Measurements from ENCODE around the gene RER1. TPM values are rescaled to one million over a fixed set of nuclear protein-coding genes. Genes with fewer than 3 reads are reported as not detected.

RER1 gene
- polyA plus RNA-seq, 1 donor from 2014 or later = 58.7 TPM

DNA sequence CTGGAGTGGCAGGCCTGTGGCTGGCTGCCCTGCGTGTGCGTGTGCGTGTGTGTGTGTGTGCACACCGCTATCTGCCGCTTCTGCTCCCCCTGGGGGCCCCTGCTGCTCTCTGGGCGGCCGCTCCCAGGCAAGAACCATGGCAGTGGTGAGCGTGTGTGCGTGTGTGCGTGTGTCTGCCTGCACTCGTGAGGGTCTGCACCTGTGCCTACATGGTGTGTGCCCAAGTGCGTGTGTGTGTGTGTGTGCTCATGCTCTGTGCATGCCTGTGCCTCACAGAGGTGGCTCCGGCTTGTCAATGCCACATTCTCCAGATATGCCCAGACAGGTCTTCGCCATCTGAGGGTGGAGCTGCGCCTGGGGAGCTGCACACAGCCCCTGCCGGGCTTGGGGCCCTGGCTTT lies 39.5 kb downstream of the RER1 start:
- H3K4me3 ChIP-seq (ENCODE audit: low read length) = no peak overlapping the region
- no peaks in the 10 kb centered on the region for H3K27me3 ChIP-seq (ENCODE audit: insufficient read depth, low read depth, low read length)
- H3K9me2 ChIP-seq (ENCODE audit: insufficient read depth, low read length) = no peaks in the 10 kb centered on the region
- no peaks in the 10 kb centered on the region for H4K20me1 ChIP-seq (ENCODE audit: insufficient read depth)
- H3K9me3 ChIP-seq (ENCODE audit: low read length) = no peaks in the 10 kb centered on the region
- no peak overlapping the region for H3K4me2 ChIP-seq (ENCODE audit: low read length)
- no peaks in the 10 kb centered on the region for H3K79me2 ChIP-seq (replicated peaks; ENCODE audit: insufficient read depth, low read length)
- H3F3A ChIP-seq (ENCODE audit: insufficient read depth, low read length, poor library complexity, severe bottlenecking) = no peaks in the 10 kb centered on the region
- no peak overlapping the region for H2AFZ ChIP-seq (ENCODE audit: low read depth, low read length)
- no peak overlapping the region for H3K9ac ChIP-seq (ENCODE audit: low read length)
- H3K27ac ChIP-seq (ENCODE audit: low read length) = no peak overlapping the region
- no peaks in the 10 kb centered on the region for H3K36me3 ChIP-seq (ENCODE audit: insufficient read depth, low read length)
- TF ChIP-seq, protein P1, sequence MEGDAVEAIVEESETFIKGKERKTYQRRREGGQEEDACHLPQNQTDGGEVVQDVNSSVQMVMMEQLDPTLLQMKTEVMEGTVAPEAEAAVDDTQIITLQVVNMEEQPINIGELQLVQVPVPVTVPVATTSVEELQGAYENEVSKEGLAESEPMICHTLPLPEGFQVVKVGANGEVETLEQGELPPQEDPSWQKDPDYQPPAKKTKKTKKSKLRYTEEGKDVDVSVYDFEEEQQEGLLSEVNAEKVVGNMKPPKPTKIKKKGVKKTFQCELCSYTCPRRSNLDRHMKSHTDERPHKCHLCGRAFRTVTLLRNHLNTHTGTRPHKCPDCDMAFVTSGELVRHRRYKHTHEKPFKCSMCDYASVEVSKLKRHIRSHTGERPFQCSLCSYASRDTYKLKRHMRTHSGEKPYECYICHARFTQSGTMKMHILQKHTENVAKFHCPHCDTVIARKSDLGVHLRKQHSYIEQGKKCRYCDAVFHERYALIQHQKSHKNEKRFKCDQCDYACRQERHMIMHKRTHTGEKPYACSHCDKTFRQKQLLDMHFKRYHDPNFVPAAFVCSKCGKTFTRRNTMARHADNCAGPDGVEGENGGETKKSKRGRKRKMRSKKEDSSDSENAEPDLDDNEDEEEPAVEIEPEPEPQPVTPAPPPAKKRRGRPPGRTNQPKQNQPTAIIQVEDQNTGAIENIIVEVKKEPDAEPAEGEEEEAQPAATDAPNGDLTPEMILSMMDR (IDR thresholded peaks at IDR 0.05; ENCODE audit: poor library complexity, severe bottlenecking) = no peak
- TF ChIP-seq SMC3 (conservative IDR thresholded peaks at IDR 0.05; ENCODE audit: poor library complexity) (no peak), EZH2 (IDR thresholded peaks at IDR 0.05; ENCODE audit: borderline replicate concordance, insufficient read depth, low read length, poor library complexity, severe bottlenecking) (no peak), TAF1 (IDR thresholded peaks at IDR 0.05; ENCODE audit: low read depth) (no peak), MXI1 (conservative IDR thresholded peaks at IDR 0.05; ENCODE audit: poor library complexity, severe bottlenecking) (no peak), POLR2AphosphoS5 (IDR thresholded peaks at IDR 0.05) (no peak), EP300 (conservative IDR thresholded peaks at IDR 0.05; ENCODE audit: poor library complexity, severe bottlenecking) (no peak), RAD21 (conservative IDR thresholded peaks at IDR 0.05) (no peak)
- TF ChIP-seq, protein P2, sequence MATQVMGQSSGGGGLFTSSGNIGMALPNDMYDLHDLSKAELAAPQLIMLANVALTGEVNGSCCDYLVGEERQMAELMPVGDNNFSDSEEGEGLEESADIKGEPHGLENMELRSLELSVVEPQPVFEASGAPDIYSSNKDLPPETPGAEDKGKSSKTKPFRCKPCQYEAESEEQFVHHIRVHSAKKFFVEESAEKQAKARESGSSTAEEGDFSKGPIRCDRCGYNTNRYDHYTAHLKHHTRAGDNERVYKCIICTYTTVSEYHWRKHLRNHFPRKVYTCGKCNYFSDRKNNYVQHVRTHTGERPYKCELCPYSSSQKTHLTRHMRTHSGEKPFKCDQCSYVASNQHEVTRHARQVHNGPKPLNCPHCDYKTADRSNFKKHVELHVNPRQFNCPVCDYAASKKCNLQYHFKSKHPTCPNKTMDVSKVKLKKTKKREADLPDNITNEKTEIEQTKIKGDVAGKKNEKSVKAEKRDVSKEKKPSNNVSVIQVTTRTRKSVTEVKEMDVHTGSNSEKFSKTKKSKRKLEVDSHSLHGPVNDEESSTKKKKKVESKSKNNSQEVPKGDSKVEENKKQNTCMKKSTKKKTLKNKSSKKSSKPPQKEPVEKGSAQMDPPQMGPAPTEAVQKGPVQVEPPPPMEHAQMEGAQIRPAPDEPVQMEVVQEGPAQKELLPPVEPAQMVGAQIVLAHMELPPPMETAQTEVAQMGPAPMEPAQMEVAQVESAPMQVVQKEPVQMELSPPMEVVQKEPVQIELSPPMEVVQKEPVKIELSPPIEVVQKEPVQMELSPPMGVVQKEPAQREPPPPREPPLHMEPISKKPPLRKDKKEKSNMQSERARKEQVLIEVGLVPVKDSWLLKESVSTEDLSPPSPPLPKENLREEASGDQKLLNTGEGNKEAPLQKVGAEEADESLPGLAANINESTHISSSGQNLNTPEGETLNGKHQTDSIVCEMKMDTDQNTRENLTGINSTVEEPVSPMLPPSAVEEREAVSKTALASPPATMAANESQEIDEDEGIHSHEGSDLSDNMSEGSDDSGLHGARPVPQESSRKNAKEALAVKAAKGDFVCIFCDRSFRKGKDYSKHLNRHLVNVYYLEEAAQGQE (IDR thresholded peaks at IDR 0.05; ENCODE audit: borderline replicate concordance) = no peak

DNA sequence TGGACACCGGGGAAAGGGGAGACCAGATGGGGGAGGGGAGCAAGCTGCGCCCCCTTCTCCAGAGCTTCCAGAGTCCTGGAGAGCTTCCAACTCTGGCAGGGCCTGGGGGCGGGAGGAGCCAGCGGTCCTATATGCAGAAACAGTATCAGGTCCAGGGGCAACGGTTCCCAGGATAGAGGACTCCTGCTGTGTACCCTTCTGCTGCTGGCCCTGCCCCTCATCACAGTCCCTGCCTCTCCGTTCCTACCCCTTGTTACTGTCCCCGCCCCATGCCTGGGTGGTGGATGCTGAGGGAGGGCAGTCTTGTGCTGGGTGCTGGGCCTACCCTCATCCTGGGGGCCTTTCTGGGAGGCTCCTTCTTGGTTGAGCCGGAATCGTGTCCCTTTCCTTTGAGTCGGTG lies 39.9 kb downstream of the RER1 start:
- Histone ChIP-seq H3K9ac (ENCODE audit: low read length) (peak overlapping the region; percentile 40), H4K20me1 (ENCODE audit: insufficient read depth) (no peaks in the 10 kb centered on the region), H3K4me2 (ENCODE audit: low read length) (no peak overlapping the region), H3F3A (ENCODE audit: insufficient read depth, low read length, poor library complexity, severe bottlenecking) (no peaks in the 10 kb centered on the region), H3K4me3 (ENCODE audit: low read length) (no peak overlapping the region), H3K9me2 (ENCODE audit: insufficient read depth, low read length) (no peaks in the 10 kb centered on the region), H3K27me3 (ENCODE audit: insufficient read depth, low read depth, low read length) (no peaks in the 10 kb centered on the region), H3K9me3 (ENCODE audit: low read length) (no peaks in the 10 kb centered on the region), H3K36me3 (ENCODE audit: insufficient read depth, low read length) (no peaks in the 10 kb centered on the region), H3K79me2 (replicated peaks; ENCODE audit: insufficient read depth, low read length) (no peaks in the 10 kb centered on the region), H3K27ac (ENCODE audit: low read length) (no peak overlapping the region), H2AFZ (ENCODE audit: low read depth, low read length) (no peak overlapping the region)
- no peak for TF ChIP-seq RAD21 (conservative IDR thresholded peaks at IDR 0.05)
- no peak for TF ChIP-seq EZH2 (IDR thresholded peaks at IDR 0.05; ENCODE audit: borderline replicate concordance, insufficient read depth, low read length, poor library complexity, severe bottlenecking)
- TF ChIP-seq TAF1 (IDR thresholded peaks at IDR 0.05; ENCODE audit: low read depth) = no peak
- TF ChIP-seq EP300 (conservative IDR thresholded peaks at IDR 0.05; ENCODE audit: poor library complexity, severe bottlenecking) = no peak
- TF ChIP-seq, protein P2 (IDR thresholded peaks at IDR 0.05; ENCODE audit: borderline replicate concordance) = no peak
- TF ChIP-seq, protein P1 (IDR thresholded peaks at IDR 0.05; ENCODE audit: poor library complexity, severe bottlenecking) = no peak
- no peak for TF ChIP-seq SMC3 (conservative IDR thresholded peaks at IDR 0.05; ENCODE audit: poor library complexity)
- TF ChIP-seq MXI1 (conservative IDR thresholded peaks at IDR 0.05; ENCODE audit: poor library complexity, severe bottlenecking) = no peak
